Dendritic cell treated with granulocyte-macrophage colony-stimulating factor and Interleukin-4, amounts not matched to agents 40 ng/mL and 50 ng/mL, for 4 days (primary cell): ENCODE results near the gene KIF13A.
"Not testable (repeated sequence)": the region's sequence is repeated elsewhere in the genome, so short reads cannot be mapped to it uniquely, and the experiment has no call there.

Source experiments
- H3K27ac Mint-ChIP-seq: one replicate; pipeline ENCODE4 v1.8.0; 2022; ENCODE audit warnings: mild to moderate bottlenecking, mixed read lengths
- H3K27me3 Mint-ChIP-seq: one replicate; pipeline ENCODE4 v1.8.0; 2022; ENCODE audit warnings: mild to moderate bottlenecking, mixed read lengths
- H3K36me3 Mint-ChIP-seq: one replicate; pipeline ENCODE4 v1.8.0; 2022; ENCODE audit warnings: low read depth, mixed read lengths
- H3K4me1 Mint-ChIP-seq: one replicate; pipeline ENCODE4 v1.8.0; 2022; ENCODE audit warnings: low read depth, mixed read lengths
- H3K4me3 Mint-ChIP-seq: one replicate; pipeline ENCODE4 v1.8.0; 2022; ENCODE audit warnings: mild to moderate bottlenecking, moderate library complexity, mixed read lengths
- H3K9me3 Mint-ChIP-seq: one replicate; pipeline ENCODE4 v1.8.0; 2022; ENCODE audit warnings: mixed read lengths
- intact Hi-C: fragments of 100-400 bp; cut with micrococcal nuclease; formaldehyde crosslinking; loops from one replicate; pipeline ENCODE4 v1.15.0; 2022

Gene KIF13A

DNA sequence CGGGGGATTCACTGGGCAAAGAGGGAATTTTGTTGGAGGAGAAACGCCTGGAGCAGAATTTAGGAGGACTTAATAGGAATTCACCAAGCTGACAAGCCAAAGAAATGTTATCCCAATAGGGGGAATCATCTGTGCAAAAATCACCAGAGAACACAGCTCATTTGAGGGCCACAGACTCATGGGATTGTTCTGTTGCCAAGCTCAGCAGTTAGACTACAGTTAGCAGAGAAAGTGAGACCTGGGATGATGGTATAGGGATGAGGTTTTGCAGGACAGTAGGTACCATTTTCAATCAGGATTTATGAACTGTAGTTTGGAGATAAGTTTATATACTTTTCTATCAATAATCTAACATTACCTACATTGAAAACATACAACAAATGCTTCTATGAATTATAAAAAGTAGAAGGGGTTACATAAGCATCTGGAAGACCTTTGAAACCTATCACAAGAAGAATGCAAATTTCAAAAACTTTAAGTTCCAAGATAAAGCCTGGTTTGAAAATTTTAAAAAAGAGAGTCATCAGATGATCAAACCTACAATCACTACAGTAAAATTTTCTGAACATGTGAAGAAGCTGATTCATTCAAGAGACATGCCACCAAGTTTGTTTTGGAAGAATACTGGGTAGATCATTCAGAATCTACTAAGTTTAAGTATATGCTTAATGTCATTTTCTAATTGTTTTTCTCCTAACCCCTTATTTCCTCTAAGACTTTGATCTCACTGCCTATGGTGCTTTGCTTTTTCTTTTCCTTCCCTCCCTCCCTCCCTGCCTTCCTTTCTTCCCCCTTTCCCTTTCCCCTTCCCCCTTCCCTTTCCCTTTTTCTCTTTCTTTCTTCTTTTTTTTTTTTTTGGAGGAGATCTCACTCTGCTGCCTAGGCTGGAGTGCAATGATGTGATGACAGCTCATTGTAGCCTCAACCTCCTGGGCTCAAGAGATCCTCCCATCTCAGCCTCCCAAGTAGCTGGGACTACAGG, 81.5 kb downstream of the KIF13A start:
- Mint-ChIP-seq H3K9me3 (no peaks in the 10 kb centered on the region), H3K4me1 (peaks cover 60% of the 10 kb centered on the region), H3K27me3 (no peaks in the 10 kb centered on the region), H3K4me3 (no peak overlapping the region), H3K36me3 (no peaks in the 10 kb centered on the region), H3K27ac (peak overlapping the region; percentile 93)
- intact Hi-C loops, result loop anchor here (2.0 kb wide), 1 partner anchor 21 kb away; no protein-coding TSS in a partner anchor

- H3K9me3 Mint-ChIP-seq, result no peaks in the 10 kb centered on the region
- no peak overlapping the region for H3K27ac Mint-ChIP-seq
- H3K4me1 Mint-ChIP-seq, result peaks cover 57% of the 10 kb centered on the region
- H3K4me3 Mint-ChIP-seq, result no peak overlapping the region
- intact Hi-C loops, result no loop called here
- H3K36me3 Mint-ChIP-seq, result no peaks in the 10 kb centered on the region
- no peaks in the 10 kb centered on the region for H3K27me3 Mint-ChIP-seq
Measured at GRCh38 chr6:17904491-17905120, 82.8 kb downstream of the KIF13A start.

DNA sequence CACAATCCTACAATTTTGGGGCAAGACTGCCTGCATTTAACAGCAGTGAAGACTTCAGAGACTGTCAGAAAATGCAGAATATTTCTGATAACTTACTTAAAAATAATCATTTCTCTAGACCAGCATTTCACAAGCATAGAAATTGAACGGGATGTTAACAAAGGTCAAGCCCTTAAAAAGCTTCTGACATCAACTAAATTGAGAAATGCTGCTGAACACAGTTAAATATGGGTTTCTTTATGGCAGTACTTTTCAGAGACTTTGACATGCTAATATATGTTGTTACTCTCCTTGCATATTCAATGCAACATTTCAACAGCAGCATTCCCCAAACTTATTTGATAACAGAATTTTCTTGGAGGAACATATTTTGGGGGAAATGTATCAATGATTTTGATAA, 84.5 kb downstream of the KIF13A start:
- H3K4me1 Mint-ChIP-seq, result peaks cover 43% of the 10 kb centered on the region
- H3K27me3 Mint-ChIP-seq, result no peaks in the 10 kb centered on the region
- H3K9me3 Mint-ChIP-seq, result no peaks in the 10 kb centered on the region
- H3K36me3 Mint-ChIP-seq, result peaks cover 2% of the 10 kb centered on the region
- H3K27ac Mint-ChIP-seq, result no peak overlapping the region
- intact Hi-C loops, result no loop called here
- no peak overlapping the region for H3K4me3 Mint-ChIP-seq

- peaks cover 17% of the 10 kb centered on the region for H3K36me3 Mint-ChIP-seq
- no peaks in the 10 kb centered on the region for H3K9me3 Mint-ChIP-seq
- H3K4me3 Mint-ChIP-seq, result no peak overlapping the region
- H3K27me3 Mint-ChIP-seq, result no peaks in the 10 kb centered on the region
- H3K4me1 Mint-ChIP-seq, result peaks cover 29% of the 10 kb centered on the region
- intact Hi-C loops, result no loop called here
- H3K27ac Mint-ChIP-seq, result no peak overlapping the region
Measured at GRCh38 chr6:17901493-17901892, 85.9 kb downstream of the KIF13A start.

- Mint-ChIP-seq H3K27ac (no peak overlapping the region), H3K4me1 (peaks cover 14% of the 10 kb centered on the region), H3K27me3 (no peaks in the 10 kb centered on the region), H3K4me3 (no peak overlapping the region), H3K36me3 (peaks cover 32% of the 10 kb centered on the region), H3K9me3 (peaks cover 11% of the 10 kb centered on the region)
- intact Hi-C loops, result no loop called here
Measured at GRCh38 chr6:17900011-17900410, 87.4 kb downstream of the KIF13A start.

DNA sequence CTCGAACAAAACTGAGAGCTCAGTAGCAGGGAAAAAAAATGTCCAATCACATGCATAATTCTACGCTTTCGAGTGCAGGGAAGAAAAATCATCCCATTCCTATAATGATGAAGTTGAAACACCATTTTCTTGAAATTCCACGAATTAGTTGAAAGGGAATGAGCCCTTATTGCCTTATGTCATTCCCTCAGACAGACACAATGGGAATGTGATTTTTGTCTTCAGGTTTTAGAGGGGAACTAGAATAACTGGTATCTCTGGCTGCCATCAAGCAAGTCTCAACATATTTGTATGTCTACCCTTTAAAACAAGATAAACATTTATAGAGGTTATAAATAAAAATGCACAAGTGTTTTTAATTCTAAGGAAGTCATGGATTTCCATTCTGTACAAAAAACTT, 87.9 kb downstream of the KIF13A start:
- peaks cover 13% of the 10 kb centered on the region for H3K9me3 Mint-ChIP-seq
- peaks cover 34% of the 10 kb centered on the region for H3K36me3 Mint-ChIP-seq
- intact Hi-C loops, result no loop called here
- no peaks in the 10 kb centered on the region for H3K27me3 Mint-ChIP-seq
- no peak overlapping the region for H3K4me3 Mint-ChIP-seq
- H3K27ac Mint-ChIP-seq, result no peak overlapping the region
- peaks cover 14% of the 10 kb centered on the region for H3K4me1 Mint-ChIP-seq

GRCh38 chr6:17897681-17898080, 89.8 kb downstream of the KIF13A start:
- Mint-ChIP-seq H3K36me3 (peaks cover 34% of the 10 kb centered on the region), H3K9me3 (peaks cover 13% of the 10 kb centered on the region), H3K27ac (no peak overlapping the region), H3K4me1 (peaks cover 7% of the 10 kb centered on the region), H3K27me3 (no peaks in the 10 kb centered on the region), H3K4me3 (no peak overlapping the region)
- intact Hi-C loops, result no loop called here

- Mint-ChIP-seq H3K4me1 (peaks cover 18% of the 10 kb centered on the region), H3K9me3 (peaks cover 13% of the 10 kb centered on the region), H3K27me3 (no peaks in the 10 kb centered on the region), H3K27ac (no peak overlapping the region), H3K36me3 (peaks cover 34% of the 10 kb centered on the region), H3K4me3 (no peak overlapping the region)
- intact Hi-C loops, result no loop called here
Measured at GRCh38 chr6:17894905-17895304, 92.5 kb downstream of the KIF13A start.

DNA sequence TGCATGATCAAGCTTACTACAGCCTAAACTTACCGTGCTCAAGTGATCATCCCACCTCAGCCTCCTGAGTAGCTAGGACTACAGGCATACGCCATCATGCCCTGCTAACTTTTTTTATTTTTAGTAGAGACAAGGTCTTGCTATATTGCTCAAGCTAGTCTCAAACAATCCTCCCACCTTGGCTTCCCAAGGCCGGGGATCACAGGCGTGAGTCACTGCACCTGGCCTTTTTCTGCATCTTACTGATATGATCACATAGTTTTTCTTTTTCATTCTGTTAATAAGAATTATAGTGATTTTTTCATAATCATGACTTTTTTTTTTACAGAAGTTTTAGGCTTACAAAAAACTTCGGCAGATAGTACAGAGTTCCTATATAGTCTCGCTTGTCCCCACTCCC, 93.2 kb downstream of the KIF13A start:
- no peak overlapping the region for H3K27ac Mint-ChIP-seq
- H3K4me1 Mint-ChIP-seq, result peaks cover 18% of the 10 kb centered on the region
- H3K9me3 Mint-ChIP-seq, result peaks cover 13% of the 10 kb centered on the region
- intact Hi-C loops, result no loop called here
- H3K4me3 Mint-ChIP-seq, result no peak overlapping the region
- H3K27me3 Mint-ChIP-seq, result no peaks in the 10 kb centered on the region
- H3K36me3 Mint-ChIP-seq, result peaks cover 34% of the 10 kb centered on the region

DNA sequence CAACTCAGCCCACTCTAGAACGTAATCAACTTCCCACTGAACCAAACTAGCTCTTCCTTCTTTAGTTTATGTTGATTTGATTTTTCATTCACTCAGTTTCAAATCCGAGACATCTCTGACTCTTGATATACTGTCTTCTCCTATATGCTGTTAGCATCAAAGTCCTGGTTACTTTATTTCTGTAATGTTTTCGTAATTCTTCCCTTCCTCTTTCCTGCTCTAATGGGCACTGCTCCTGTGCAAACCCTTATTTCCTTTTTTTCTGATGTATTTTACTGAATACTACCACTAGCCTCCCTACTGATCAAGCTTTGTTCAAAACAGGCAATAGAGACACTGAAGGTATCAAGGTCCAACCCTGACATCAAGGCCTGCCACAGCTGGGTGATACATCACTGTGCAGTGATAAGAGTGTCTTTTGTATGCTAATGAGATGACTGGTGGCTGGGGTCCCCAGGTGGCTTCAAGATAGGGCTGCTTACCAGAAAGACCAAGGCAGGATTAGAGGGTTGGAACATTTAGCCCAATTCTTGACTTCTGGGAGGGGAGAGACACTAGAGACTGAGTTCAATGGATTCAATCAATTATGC, 95.2 kb downstream of the KIF13A start:
- H3K27me3 Mint-ChIP-seq, result no peaks in the 10 kb centered on the region
- H3K4me3 Mint-ChIP-seq, result no peak overlapping the region
- intact Hi-C loops, result no loop called here
- peaks cover 23% of the 10 kb centered on the region for H3K36me3 Mint-ChIP-seq
- H3K27ac Mint-ChIP-seq, result no peak overlapping the region
- H3K9me3 Mint-ChIP-seq, result peaks cover 13% of the 10 kb centered on the region
- H3K4me1 Mint-ChIP-seq, result peaks cover 24% of the 10 kb centered on the region

DNA sequence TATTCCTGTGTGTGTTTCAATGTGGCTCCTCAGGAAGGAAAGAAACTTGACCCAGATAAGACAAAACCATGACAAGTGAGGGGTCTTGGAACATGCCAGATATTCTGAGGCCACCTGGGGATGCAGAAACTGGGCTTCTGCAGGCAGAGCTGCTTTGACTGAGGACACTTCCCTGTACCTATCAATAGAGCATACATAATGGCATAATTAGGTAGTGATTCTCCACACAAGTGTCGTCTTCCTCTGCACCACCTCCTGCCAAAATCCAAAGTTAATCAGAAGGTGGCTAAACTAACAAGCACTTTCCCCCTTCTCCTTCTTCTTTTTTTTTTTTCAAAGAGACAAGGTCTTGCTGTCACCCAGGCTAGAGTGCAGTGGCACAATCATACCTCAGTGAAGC, 97.1 kb downstream of the KIF13A start:
- Mint-ChIP-seq H3K36me3 (peaks cover 4% of the 10 kb centered on the region), H3K4me1 (peaks cover 42% of the 10 kb centered on the region), H3K27me3 (no peaks in the 10 kb centered on the region), H3K9me3 (peaks cover 5% of the 10 kb centered on the region), H3K27ac (no peak overlapping the region), H3K4me3 (no peak overlapping the region)
- intact Hi-C loops, result no loop called here

DNA sequence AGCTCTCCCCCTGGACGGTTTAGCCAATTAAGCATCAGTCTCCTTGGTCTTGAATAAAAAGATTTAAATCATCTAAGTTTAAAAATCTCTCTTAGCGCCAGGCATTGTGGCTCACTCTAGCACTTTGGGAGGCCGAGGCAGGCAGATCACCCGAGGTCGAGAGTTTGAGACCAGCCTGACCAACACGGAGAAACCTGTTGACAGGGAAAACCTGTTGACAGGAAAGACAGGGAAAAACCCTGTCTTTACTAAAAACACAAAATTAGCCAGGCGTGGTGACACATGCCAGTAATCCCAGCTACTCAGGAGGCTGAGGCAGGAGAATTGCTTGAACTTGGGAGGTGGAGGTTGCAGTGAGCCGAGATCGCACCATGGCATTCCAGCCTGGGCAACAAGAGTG, 97.7 kb downstream of the KIF13A start:
- H3K9me3 Mint-ChIP-seq, H3K36me3 Mint-ChIP-seq, H3K27me3 Mint-ChIP-seq, H3K27ac Mint-ChIP-seq, H3K4me3 Mint-ChIP-seq: not testable (repeated sequence)
- intact Hi-C loops, result loop anchor here (10.0 kb wide), 1 partner anchor 45 kb away; no protein-coding TSS in a partner anchor
- H3K4me1 Mint-ChIP-seq, result peaks cover 47% of the 10 kb centered on the region

DNA sequence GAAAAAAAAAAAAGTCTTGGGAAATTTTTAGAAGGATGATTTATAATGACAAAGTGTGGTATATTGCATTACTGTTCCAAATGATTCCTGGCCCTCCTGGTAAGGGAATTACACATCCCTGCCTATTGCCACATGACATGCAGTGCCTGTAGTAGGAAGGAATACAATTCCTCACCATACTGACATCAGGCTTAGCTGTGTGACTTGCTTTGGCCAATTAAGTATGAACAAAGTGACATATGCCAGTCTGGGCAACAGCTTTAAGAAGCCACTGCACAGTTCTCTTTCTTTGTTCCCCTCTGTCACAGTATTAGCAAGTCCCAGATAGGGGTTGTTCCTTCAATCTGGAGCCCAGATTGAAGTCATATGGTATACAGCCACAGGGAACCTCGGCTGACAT, 100.5 kb downstream of the KIF13A start:
- intact Hi-C loops, result loop anchor here (10.0 kb wide), 1 partner anchor 48 kb away; no protein-coding TSS in a partner anchor
- H3K4me1 Mint-ChIP-seq, result peaks cover 56% of the 10 kb centered on the region
- no peaks in the 10 kb centered on the region for H3K9me3 Mint-ChIP-seq
- peak overlapping the region; percentile 88 for H3K27ac Mint-ChIP-seq
- no peaks in the 10 kb centered on the region for H3K36me3 Mint-ChIP-seq
- H3K4me3 Mint-ChIP-seq, result no peak overlapping the region
- H3K27me3 Mint-ChIP-seq, result no peaks in the 10 kb centered on the region
